IgD-negative memory B cell (primary cell): ENCODE results near the gene TFAP2A. TPM values are rescaled to one million over a fixed set of nuclear protein-coding genes. Genes with fewer than 3 reads are reported as not detected.

ENCODE experiments used
- H3K27ac Mint-ChIP-seq, 3 donors: one replicate each; pipeline ENCODE4 v1.8.0; 2020 to 2022; ENCODE audit warnings: mild to moderate bottlenecking in 3 of 3, mixed read lengths in 3 of 3, moderate library complexity in 1 of 3
- H3K27me3 Mint-ChIP-seq: one replicate; pipeline ENCODE4 v1.8.0; 2021; ENCODE audit warnings: mixed read lengths
- H3K36me3 Mint-ChIP-seq: one replicate; pipeline ENCODE4 v1.8.0; 2020; ENCODE audit warnings: mild to moderate bottlenecking, mixed read lengths
- H3K4me1 Mint-ChIP-seq, 3 donors: one replicate each; pipeline ENCODE4 v1.8.0; 2020 to 2022; ENCODE audit warnings: mixed read lengths in 3 of 3, mild to moderate bottlenecking in 1 of 3
- H3K4me3 Mint-ChIP-seq, 4 donors: one replicate each; pipeline ENCODE4 v1.8.0; 2020 to 2022; ENCODE audit warnings: mild to moderate bottlenecking in 4 of 4, mixed read lengths in 4 of 4, moderate library complexity in 3 of 4
- H3K9me3 Mint-ChIP-seq, 3 donors: one replicate each; pipeline ENCODE4 v1.8.0; 2020 to 2021; ENCODE audit warnings: mixed read lengths in 3 of 3, mild to moderate bottlenecking in 1 of 3
- polyA plus RNA-seq: library from polyadenylated mRNA; unstranded; fragments of 300-500 nt; fragmentation: Illumina TruSeq; gene quantifications from one replicate; pipeline ENCODE4 v1.2.3, GENCODE V29; 2021

TFAP2A gene
- polyA plus RNA-seq, 1 donor from 2014 or later = not detected

GRCh38 chr6:10381830-10382208 lies 33.1 kb downstream of the TFAP2A start:
- Mint-ChIP-seq H3K27me3 (peaks cover 74% of the 10 kb centered on the region), H3K36me3 (peaks cover 1% of the 10 kb centered on the region), H3K4me1 (peaks cover 0 to 9% (median 3%) of the 10 kb centered on the region in 3 donors), H3K9me3 (peaks cover 0 to 14% (median 4%) of the 10 kb centered on the region in 3 donors), H3K4me3 (peak overlapping the region in 1 of 4 donors; percentile 80), H3K27ac (peak overlapping the region in 1 of 3 donors; percentile 97)

DNA sequence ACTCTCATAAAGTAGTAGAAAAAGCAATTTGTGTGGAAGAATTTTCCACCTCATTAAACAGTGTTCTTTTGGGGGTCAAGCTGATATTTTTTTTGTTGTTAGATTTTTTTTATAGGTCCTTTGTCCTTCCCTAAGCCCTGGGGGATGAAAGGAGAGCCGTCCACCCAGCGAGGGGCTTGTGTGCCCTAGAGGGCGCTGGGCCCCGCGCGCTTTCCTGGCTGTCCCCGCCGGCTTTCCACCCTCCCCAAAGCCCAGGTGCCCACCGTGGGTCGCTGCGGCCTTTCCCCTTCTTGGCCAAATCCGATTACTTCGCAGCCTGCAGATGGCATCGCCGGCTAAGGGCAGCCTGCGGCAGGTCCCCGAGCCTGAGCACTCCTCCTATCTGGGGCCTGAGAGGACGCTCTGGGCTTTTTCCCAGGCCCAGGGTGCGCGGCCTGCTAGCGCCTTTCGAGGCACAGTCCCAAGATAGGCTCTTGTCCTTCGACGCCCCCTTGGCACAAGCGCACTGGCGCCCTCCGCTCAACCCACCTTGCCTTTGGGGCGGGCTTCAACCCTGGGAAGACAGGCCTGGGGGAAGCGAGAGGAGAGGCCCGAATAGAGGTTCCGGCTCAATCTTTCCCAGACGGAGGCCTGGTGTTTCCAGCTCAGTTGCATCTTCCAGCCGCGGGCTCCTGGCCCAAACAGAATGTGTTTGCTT lies 33.6 kb downstream of the TFAP2A start:
- Mint-ChIP-seq H3K4me3 (no peak overlapping the region), H3K27ac (peak overlapping the region in 2 of 3 donors; percentile 5 to 82), H3K27me3 (peaks cover 71% of the 10 kb centered on the region)

DNA sequence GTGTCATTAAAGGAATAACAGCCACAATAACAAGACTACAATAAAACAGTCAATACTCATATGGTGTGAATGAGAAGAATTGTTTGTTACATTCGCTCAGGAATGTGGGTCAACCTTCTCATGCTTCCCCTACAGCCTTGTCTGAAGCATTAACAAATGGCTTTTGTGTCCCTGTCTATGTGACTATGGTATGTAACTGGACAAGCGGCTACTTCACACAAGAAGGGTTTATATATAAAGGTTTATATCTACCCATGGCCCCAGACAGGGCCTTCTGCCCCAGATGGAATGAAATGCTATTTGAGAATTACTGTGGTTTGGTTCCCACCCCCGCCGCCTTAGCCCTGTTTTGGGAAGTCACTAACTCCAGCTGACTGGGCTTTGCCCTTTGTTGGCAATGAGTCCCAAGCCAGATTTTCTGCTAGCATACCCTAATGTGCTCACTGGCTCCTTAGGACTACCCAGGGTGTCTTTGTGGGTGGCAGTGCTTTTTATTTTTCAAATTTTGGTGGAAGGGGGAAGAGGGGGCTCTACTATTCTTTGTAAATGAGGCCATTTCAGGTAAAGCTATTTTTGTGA lies 39.4 kb downstream of the TFAP2A start:
- H3K27me3 Mint-ChIP-seq = peaks cover 27% of the 10 kb centered on the region
- H3K27ac Mint-ChIP-seq = no peak overlapping the region
- H3K9me3 Mint-ChIP-seq = no peaks in the 10 kb centered on the region
- no peak overlapping the region for H3K4me3 Mint-ChIP-seq
- no peaks in the 10 kb centered on the region for H3K36me3 Mint-ChIP-seq
- H3K4me1 Mint-ChIP-seq = no peaks in the 10 kb centered on the region

More for the DNA sequence above, 33.6 kb downstream of the TFAP2A start:
- Mint-ChIP-seq H3K9me3 (peaks cover 0 to 10% (median 4%) of the 10 kb centered on the region in 3 donors), H3K4me1 (peaks cover 0 to 9% (median 3%) of the 10 kb centered on the region in 3 donors), H3K36me3 (peaks cover 1% of the 10 kb centered on the region)

- Mint-ChIP-seq H3K27me3 (peaks cover 23% of the 10 kb centered on the region), H3K9me3 (no peaks in the 10 kb centered on the region), H3K4me3 (no peak overlapping the region), H3K36me3 (no peaks in the 10 kb centered on the region), H3K4me1 (no peaks in the 10 kb centered on the region), H3K27ac (no peak overlapping the region)
These were observed 41.1 kb downstream of the TFAP2A start for GRCh38 chr6:10373642-10374359.

DNA sequence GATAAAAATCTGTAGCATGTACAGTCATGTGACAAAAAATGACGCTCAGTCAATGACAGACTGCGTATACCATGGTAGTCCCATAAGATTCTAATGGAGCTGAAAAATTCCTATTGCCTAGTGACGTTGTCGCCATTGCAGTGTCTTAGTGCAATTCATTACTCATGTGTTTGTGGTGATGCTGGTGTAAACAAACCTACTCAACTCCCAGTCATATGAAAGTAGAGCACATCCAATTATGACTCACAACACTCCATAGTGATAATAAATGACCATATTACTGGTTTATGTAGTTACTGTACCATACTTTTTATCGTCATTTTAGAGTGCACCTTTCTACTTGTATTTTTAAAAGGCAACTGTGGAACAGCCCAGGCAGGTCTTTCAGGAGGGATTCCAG lies 45.0 kb downstream of the TFAP2A start:
- Mint-ChIP-seq H3K4me1 (no peaks in the 10 kb centered on the region), H3K4me3 (no peak overlapping the region), H3K27ac (no peak overlapping the region), H3K27me3 (peaks cover 7% of the 10 kb centered on the region), H3K9me3 (no peaks in the 10 kb centered on the region), H3K36me3 (no peaks in the 10 kb centered on the region)

DNA sequence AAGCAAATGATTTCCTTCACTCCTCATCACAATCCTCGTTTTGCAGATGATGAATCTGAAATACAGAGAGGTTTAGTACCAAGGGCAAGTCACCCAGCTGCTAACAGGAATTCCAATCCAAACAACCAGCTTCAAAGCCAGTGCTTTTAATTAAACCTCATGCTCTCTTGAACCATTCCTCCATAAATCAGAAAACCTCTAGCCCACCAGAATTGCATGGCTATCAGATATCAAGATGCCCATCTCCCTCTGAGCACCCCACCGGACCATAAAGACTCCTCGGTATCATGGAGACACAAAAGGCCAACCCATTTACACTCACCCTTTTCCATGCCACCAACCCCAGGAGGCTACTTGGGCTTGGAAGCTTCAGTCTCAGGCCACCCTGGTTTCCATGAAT lies 46.0 kb downstream of the TFAP2A start:
- Mint-ChIP-seq H3K36me3 (no peaks in the 10 kb centered on the region), H3K27ac (no peak overlapping the region)

GRCh38 chr6:10363911-10364310 lies 51.0 kb downstream of the TFAP2A start:
- Mint-ChIP-seq H3K27me3 (peaks cover 3% of the 10 kb centered on the region), H3K36me3 (peaks cover 2% of the 10 kb centered on the region), H3K4me3 (no peak overlapping the region), H3K27ac (no peak overlapping the region), H3K4me1 (no peaks in the 10 kb centered on the region), H3K9me3 (peaks cover 0 to 4% (median 3%) of the 10 kb centered on the region in 3 donors)

More for the DNA sequence above, 46.0 kb downstream of the TFAP2A start:
- Mint-ChIP-seq H3K4me3 (no peak overlapping the region), H3K27me3 (peaks cover 3% of the 10 kb centered on the region), H3K9me3 (peaks cover 0 to 4% (median 3%) of the 10 kb centered on the region in 3 donors), H3K4me1 (no peaks in the 10 kb centered on the region)

- Mint-ChIP-seq H3K4me3 (no peak overlapping the region), H3K36me3 (peaks cover 3% of the 10 kb centered on the region), H3K27me3 (peaks cover 4% of the 10 kb centered on the region), H3K9me3 (peaks cover 0 to 4% (median 3%) of the 10 kb centered on the region in 3 donors), H3K27ac (no peak overlapping the region), H3K4me1 (no peaks in the 10 kb centered on the region)
These were observed 52.6 kb downstream of the TFAP2A start for GRCh38 chr6:10362300-10362699.

GRCh38 chr6:10361428-10361827 lies 53.4 kb downstream of the TFAP2A start:
- Mint-ChIP-seq H3K9me3 (peaks cover 0 to 4% (median 3%) of the 10 kb centered on the region in 3 donors), H3K4me1 (no peaks in the 10 kb centered on the region), H3K36me3 (peaks cover 3% of the 10 kb centered on the region), H3K27me3 (peaks cover 8% of the 10 kb centered on the region), H3K4me3 (no peak overlapping the region), H3K27ac (no peak overlapping the region)

- Mint-ChIP-seq H3K27me3 (peaks cover 5% of the 10 kb centered on the region), H3K4me3 (no peak overlapping the region), H3K9me3 (peaks cover 0 to 8% (median 3%) of the 10 kb centered on the region in 3 donors), H3K27ac (no peak overlapping the region), H3K36me3 (peaks cover 3% of the 10 kb centered on the region), H3K4me1 (peaks cover 0 to 5% (median 0%) of the 10 kb centered on the region in 3 donors)
These were observed 55.3 kb downstream of the TFAP2A start for GRCh38 chr6:10359581-10359980.

- Mint-ChIP-seq H3K4me1 (peaks cover 0 to 5% (median 0%) of the 10 kb centered on the region in 3 donors), H3K9me3 (peaks cover 0 to 7% (median 0%) of the 10 kb centered on the region in 3 donors), H3K4me3 (no peak overlapping the region), H3K36me3 (peaks cover 1% of the 10 kb centered on the region), H3K27me3 (peaks cover 5% of the 10 kb centered on the region), H3K27ac (no peak overlapping the region)
These were observed 59.7 kb downstream of the TFAP2A start for GRCh38 chr6:10355115-10355702.

- Mint-ChIP-seq H3K4me1 (peaks cover 0 to 5% (median 3%) of the 10 kb centered on the region in 3 donors), H3K36me3 (peaks cover 3% of the 10 kb centered on the region), H3K27ac (no peak overlapping the region), H3K9me3 (peaks cover 0 to 7% (median 2%) of the 10 kb centered on the region in 3 donors), H3K4me3 (no peak overlapping the region), H3K27me3 (no peaks in the 10 kb centered on the region)
These were observed 63.1 kb downstream of the TFAP2A start for GRCh38 chr6:10351791-10352190.

DNA sequence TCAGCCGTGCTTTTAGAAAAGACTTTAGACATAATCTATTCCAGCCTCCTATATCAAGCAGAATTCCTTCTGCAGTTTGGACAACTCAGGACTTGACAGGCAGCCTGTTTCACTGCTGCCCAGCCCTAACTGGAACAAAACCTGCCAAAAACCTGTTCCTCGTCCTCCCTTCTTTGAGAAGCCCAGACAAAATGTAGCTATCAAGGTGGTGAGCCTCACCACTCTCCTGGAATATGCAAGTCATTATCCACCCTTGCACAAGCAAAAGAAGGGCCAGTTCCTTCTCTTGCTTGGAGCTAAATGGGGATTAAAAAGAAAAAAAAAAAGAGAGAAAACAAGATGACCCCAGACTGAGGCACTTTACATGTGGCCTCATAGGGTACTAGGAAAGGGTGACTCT lies 64.2 kb downstream of the TFAP2A start:
- peaks cover 0 to 7% (median 4%) of the 10 kb centered on the region in 3 donors for H3K9me3 Mint-ChIP-seq
- H3K4me3 Mint-ChIP-seq = no peak overlapping the region
- H3K27ac Mint-ChIP-seq = no peak overlapping the region
- no peaks in the 10 kb centered on the region for H3K27me3 Mint-ChIP-seq
- peaks cover 0 to 5% (median 3%) of the 10 kb centered on the region in 3 donors for H3K4me1 Mint-ChIP-seq
- H3K36me3 Mint-ChIP-seq = peaks cover 3% of the 10 kb centered on the region

- Mint-ChIP-seq H3K36me3 (peaks cover 5% of the 10 kb centered on the region), H3K9me3 (peaks cover 0 to 4% (median 0%) of the 10 kb centered on the region in 3 donors), H3K27ac (no peak overlapping the region), H3K4me3 (no peak overlapping the region), H3K4me1 (peaks cover 0 to 3% (median 0%) of the 10 kb centered on the region in 3 donors), H3K27me3 (no peaks in the 10 kb centered on the region)
These were observed 67.1 kb downstream of the TFAP2A start for GRCh38 chr6:10347561-10348327.
